Stimulated activated CD4-positive, alpha-beta T cell treated with anti-CD3 and anti-CD28 coated beads, TNF-alpha, amount 100 ng/mL, for 24 hours (primary cell): ENCODE data around the gene ENOPH1.

Experiments
- DNase-seq, 3 experiments: peaks; one replicate each; pipeline ENCODE4 v3.0.0-alpha.2; 2020; ENCODE audit warnings: low read depth in 3 of 3

The ENOPH1 gene

DNA sequence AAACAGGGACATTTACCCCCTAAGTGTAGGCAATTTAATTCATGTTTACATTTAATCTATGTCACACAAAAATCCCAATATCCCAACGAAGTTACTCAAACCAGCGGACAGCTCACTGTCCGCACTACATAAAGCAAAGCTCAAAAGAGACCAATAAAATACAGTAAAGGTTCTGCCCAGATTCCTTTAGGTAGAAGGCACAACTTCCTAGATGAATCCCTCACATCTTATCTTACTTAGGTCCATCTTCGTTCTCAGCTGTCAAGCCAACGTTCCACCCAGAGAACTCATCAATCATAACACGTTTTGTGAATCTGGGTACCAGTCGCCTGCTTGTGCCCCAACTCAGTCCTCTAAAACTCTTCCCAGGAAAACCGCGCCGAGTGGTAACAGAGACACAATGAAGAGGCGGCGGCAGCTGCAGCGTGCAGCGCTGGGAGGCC lies 1.8 kb upstream of the ENOPH1 start:
- no peak for DNase-seq

DNA sequence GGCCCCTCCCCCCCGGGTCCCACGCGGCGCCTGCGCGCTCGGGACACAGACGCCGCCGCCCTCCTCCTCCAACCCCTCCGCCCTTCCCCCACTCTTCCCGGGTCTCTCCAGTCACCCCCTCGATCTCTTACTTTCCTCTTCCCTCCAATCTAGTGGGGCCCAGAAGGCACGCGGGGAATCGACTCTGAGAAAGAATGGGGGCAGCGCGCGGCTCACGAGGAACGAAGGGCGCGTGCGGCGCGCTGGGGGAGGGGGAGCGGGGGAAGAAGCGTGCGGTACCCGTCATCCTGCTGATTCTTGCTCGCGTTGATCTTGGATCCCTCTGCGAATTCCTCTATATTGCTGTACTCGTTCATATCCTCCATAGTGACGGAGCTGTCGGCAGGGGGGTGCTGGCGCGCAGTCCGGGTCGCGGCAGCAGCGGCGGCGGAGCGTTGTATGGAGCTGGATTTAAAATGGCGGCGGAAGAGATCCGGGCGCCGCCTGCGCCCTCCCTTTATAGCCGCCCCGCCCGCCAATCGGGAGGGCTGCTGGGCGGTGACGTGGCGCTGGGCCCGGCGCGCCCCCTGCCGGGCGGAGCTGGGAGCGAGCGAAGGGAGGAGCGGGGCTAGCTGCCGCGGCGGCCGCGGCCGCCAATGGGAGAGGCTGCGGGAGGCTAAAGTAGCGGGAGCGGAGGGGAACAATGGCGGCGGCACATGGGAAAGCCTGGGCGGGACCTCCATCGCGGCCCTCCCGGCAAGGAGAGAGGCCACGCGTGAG lies 1.2 kb upstream of the ENOPH1 start:
- peak; percentile 83 to 91 (median 90) for DNase-seq

DNA sequence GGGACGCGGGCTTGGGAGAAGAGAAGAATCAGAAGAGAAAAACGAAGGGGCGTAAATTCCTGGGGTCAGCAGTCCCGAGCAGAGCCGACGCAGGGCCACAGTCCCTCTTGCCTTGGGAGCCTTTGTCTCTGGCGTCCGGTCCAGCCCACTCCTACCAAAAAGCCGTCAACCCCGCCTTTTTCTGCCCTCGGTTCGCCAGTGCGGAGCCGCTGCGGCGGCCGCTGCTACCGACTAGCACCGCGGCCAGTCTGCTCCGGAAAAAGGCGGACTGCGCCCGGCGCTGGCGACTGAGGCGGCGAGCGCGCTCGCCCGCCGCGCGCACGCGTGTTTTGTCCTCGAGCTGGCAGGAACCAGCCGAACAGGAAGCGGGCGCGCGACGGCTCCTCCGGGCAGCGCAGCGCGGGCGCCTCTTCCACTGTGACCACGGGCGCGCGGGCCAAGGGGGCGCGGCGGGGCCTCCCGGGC lies 630 bp upstream of the ENOPH1 start:
- DNase-seq = no peak

DNA sequence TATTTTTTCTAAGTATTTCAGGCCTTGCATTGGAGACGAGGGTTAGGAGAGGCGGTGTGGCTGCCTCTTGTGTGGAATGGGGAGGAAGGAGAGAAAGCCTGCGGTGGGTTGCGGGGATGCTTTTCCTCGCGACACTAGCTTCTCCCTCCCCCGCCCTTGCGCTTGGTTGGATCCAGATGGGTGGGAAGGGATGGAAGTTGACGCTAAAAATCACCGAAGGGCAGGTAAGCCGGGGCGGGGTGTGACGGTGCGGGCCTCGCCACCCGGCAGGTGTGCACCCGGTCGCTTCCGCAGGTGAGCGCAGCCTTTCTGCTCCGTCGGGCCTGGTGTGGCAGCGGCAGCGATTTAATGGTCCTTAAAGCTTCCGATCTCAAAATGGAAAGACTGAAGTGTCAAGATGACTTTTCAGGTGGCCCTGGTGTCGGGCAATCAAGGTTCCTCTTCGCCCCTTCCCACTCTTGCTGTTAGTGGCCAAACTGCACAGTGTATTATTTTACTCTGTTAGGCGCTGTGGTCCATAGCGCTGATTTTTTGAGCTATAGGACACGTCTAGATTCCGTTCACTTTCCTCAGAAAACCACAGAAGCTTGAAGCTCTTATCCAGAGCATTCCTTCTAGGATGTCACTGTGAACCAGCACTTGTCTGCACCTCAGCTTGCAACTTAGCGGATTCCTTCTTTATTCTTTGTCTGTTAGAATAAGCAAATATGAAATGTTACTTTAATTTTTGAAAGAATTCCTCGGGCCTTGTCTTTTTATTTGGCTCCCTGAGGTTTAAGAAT lies 765 bp downstream of the ENOPH1 start:
- peak in 1 of 3 experiments; percentile 33 for DNase-seq

DNA sequence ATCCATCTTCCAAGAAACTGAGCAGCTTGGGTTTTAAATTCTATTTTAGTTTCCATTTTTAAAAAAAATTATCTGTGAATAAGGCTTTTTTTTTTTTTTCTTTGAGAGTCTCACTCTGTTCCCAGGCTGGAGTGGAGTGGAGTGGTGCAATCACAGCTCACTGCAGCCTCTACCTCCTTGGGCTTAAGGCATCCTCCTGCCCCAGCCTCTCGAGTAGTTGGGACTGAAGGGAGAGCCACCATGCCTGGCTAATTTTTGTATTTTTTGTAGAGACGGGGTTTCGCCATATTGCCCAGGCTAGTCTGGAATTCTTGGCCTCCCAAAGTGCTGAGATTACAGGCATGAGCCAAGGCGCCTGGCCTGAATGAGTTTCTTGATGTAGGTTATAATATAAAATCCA lies 1.4 kb downstream of the ENOPH1 start:
- no peak for DNase-seq

DNA sequence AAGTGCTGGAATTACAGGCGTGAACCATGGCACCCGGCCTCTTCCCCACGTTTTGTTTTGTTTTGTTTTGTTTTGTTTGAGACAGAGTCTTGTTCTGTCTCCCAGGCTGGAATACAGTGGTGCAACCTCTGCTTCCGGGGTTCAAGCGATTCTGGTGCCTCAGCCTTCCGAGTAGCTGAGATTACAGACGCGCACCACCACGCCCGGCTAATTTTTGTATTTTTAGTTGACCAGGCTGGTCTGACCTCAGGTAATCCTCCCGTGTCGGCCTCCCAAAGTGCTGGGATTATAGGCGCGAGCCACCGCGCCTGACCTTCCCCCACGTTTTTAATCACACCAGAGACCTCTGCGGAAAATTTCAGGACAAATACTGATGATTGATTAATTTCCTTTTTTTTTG lies 2.2 kb downstream of the ENOPH1 start:
- DNase-seq = no peak

DNA sequence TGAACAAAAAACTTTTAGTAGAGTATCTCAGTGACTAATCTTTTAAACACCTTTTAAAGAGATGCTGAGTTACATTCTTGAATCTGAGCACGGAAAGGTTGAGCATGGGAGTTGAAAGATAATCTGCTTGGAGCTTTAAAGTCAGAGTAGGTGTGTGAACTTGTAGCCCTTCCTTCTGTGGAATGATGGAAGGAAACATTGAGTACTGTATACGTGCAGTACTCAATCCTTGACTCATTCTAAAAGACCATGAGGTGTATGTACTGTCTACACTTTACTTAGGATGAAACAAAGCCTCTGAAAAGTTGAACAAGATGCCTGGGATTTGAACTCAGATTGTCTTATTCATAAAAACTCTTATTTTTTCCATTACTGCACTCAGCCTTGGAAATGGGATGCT lies 3.4 kb downstream of the ENOPH1 start:
- no peak for DNase-seq

DNA sequence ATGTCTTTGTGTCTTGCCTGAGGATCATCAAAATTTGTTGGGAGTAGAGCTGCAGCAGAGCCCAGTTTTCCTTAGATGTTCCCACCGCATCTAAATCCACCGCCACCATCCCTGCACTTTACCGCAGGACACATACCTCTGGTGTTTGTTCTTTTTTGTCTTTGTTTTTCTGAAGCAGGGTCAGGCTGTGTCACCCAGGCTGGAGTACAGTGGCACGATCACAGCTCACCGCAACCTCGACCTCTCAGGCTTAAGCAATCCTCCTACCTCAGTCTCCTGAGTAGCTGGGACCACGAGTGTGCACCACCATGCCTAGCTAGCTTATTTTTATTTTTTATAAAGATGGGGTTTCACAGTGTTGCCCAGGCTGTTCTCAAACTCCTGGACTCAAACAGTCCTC lies 4.6 kb downstream of the ENOPH1 start:
- no peak for DNase-seq

DNA sequence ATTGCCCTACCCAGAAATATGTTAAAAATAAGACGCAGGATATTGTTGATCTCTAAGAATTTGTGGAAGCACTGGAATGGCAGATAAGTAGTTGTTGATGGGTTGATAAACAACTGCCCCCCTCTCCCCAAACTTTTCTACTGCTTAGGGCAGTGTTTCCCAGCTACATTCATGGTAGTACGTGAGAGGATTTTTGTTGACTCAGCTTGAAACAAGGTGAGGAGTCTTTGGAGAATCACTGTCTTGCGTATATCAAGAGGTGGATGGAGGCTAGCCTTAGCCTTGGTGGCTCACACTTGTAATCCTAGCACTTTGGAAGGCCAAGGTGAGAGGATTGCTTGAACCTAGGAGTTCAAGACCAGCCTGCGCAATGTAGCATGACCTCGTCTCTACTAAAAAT lies 5.7 kb downstream of the ENOPH1 start:
- no peak for DNase-seq

DNA sequence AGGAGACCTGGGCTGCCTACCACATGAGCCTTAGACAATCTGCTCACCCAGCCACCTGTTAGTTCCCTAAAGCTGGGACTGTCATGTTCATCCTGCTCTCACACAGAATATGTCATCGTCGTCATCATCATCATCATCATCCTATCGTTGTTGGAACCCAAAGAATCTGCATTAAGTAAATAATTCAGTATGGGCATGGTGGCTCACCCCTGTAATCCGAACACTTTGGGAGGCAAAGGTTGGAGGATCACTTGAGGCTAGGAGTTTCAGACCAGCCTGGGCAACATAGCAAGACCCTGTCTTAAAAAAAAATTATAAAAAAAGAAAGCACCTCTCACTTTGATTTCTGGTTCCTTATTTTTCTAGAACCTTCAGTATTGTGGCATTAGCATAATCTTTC lies 6.4 kb downstream of the ENOPH1 start:
- no peak for DNase-seq

DNA sequence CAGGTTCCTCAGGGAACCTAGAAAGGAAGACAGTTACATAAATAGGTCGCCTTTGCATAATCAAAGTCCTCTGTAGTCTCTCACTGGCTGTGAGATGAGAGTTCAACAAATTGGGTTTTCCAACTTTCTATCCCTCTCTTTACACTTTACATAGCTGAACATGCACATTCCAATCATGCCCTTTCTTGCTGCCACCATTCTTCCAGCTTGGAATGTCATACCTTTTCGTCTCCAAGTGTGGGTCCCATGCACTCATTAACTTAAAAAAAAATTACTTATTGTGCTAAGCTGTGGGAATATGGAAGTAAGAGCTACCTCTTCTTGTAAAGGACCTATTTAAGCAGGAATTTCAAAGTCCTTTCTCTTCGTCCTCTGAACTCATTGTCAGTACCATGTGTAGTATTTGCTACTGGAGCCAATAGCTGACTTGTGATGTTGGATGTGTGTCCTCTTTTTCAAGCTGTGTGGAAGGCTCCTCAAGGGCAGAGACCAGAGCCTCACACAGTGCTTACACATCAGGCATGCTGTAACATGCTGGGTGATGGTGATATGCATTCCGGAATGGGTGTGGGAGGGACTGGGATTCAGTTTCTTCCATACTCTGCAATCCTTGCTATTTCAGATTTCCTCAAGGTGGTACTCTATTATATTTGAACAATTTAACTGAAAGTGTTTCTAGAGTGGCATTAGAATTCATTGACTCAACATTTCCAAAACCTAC lies 7.1 kb downstream of the ENOPH1 start:
- no peak for DNase-seq

DNA sequence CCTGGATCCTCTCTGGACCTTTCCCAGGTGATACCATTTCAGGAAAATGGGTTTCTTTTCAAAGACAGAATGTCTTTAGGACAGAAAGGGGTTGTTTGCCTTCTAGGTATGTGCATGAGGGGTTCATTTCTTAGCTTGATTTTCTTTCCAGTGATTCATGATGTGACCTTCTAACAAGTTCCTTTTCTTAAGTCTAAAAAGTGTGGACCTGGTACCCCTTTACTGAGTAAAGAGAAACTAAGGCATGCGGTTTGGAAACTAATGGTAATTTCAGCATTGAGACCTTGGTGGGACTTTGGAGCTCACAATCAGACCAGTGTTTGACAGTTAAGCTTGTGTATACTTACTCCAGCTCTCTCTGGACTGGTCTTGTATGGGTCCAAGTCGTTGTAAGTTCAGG lies 8.7 kb downstream of the ENOPH1 start:
- DNase-seq = no peak

DNA sequence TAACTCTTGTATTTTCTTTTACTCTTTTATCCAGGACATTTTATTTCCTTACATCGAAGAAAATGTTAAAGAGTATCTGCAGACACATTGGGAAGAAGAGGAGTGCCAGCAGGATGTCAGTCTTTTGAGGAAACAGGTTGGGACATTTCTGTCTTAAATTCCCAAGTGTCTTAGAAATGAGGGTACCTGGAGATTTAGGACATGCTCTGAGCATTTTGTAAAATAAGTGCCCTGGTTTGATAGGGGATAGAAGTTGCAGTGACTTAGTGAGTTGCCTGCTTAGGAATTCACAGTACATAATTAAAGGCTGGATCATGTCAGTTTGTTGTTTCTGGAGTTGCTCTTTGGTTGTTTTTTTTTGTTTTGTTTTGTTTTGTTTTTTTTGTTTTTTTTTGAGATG lies 17.5 kb downstream of the ENOPH1 start:
- DNase-seq = no peak

DNA sequence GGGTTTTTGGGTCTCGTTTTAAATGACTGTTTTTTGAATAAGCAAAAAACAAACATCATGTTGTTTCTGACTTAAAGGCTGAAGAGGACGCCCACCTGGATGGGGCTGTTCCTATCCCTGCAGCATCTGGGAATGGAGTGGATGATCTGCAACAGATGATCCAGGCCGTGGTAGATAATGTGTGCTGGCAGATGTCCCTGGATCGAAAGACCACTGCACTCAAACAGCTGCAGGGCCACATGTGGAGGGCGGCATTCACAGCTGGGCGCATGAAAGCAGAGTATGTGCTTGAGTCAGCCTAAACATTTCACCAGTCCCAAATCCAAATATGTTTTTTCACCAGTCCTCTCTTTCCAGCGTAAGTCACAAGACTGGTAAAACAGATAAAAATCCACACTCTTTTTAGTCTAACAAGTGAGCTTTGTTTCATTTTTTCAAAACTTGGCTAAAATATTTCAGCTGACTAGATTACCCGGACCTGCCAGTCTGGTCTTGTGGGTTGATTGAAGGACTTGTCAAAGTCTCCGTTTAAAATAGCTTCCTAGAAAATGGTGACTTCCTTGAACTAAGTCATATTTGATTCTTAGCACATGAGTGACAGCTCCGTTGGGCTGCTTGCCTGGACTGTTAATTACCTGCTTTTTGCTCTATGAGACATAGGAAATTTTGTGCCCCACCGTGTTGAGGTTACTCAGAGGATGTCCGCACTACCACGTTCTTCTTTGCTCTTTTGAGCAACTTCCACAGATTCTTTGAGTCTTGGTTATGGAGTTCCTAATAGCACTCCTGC lies 20.8 kb downstream of the ENOPH1 start:
- no peak for DNase-seq

DNA sequence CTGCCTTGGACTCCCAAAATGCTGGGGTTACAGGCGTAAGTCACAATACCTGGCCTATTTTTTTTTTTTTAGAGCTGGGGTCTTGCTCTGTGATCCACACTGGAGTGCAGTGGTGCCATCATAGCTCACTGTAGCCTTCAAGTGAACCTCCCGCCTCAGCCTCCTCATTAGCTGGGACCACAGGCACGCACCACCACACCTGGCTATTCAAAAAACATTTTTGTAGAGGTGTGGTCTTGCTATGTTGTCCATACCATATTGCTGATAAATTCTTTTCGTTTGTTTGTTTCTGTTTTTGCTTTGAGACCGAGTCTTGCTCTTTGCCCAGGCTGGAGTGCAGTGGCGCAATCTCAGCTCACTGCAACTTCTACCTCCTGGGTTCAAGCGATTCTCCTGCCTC lies 21.6 kb downstream of the ENOPH1 start:
- no peak for DNase-seq

DNA sequence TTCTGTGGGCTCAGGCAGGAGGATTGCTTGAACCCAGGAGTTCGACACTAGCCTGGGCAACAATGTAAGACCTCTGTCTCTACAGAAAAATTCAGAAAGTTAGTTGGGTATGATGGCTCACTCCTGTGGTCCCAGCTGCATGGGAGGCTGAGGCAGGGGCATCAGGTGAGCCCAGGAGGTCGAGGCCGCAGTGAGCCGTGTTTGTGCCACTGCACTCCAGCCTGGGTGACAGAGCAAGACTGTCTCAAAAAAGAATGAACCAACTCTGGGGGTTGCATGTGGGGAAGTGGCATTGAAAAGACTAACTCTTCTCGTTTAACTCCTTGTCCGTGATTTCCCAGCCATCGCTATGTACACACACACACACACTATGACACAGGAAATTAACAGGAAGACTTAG lies 26.9 kb downstream of the ENOPH1 start:
- DNase-seq = no peak

DNA sequence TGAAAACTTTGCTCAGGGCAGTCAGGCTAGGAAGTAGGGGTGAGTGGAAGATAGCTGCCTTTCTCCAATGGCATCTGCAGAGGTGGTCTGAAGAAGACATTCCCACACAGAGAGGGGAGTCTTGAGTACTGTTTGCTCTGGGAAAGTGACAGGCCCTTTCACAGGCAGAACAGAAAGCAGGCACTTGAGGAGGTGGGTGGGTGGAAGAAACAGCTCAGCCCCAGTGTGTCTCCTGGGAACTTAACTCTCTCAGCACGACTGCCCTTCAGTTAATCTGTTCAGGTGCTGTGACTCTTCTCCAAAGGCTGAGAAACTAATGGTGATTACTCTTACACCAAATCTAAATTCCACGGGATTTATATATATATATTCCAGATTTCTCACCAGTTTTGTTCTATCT lies 28.3 kb downstream of the ENOPH1 start:
- no peak for DNase-seq

DNA sequence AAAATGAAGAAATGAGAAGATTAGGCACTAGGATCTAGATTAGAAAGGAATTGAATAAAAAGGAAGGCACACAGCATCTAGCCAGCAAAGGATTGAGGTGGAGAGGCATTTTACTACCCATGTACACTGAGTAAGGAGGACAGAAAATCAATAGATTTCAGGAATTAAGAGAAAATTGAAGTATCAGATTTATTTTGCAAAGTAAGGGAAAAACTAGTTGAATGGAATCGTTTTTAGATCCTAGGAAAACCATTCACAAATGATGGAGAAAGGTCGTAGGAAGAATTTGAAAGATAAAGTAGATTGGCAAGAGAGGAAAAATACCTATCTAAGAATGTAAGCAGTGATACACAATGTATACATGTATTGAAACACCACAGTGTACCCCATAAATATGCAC lies 31.3 kb downstream of the ENOPH1 start:
- no peak for DNase-seq

DNA sequence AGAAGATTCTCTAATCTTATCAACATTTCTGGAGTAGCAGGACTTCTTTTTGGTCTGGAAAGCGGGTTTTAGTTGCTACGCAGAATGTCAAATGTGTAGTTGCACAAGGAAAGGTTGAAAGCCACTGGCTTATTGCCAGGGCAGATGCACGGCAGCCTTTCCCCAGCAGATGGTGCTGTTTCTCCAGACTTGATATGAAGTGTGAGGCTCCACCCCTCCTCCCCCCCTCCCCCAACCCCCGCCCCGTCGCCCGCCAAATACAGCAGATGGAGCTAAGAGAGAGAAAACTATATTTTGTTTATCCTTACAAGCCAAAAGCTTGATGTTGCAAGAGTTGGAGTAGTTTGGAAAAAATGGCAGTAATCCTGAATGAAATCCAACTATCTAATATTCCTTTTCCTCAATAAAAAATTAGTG lies 32.0 kb downstream of the ENOPH1 start:
- peak; percentile 70 to 83 (median 81) for DNase-seq

DNA sequence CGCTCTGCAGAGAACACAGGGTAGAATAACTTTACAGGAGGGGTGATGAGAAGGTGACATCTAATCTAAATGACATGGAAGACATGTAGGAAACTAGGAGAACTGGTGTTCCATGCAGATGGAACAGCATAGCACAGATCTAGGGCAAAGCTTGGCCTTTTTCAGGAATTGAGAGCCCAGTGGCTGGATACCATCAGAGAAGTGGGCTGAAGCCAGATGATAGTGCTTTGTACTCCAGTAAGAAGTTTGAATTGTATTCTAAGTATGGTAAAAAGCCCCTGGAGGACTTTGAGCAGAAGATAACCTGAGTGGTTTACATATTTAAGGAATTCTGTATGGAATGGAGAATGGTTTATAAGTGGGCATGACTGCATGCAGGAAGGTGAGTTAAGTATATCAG lies 32.8 kb downstream of the ENOPH1 start:
- DNase-seq = no peak

DNA sequence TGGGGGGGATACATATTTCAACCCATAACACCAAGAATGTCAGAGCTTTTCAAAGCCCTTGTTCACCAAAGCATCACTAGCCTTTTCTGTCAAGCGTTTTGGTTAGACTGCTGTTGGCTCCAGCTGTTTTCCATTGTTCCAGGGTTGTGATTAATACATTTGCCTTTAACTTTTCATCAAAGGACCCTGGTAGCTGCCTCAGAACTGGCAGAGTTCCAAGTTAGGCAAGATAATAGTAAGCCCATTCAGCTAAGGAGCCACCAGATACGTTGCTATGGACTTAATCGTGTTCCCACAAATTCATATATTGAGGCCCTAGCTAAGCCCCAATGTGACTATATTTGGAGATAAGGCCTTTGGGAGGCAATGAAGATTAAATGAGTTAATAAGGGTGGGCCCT lies 37.1 kb downstream of the ENOPH1 start:
- no peak for DNase-seq
